ENCODE measurements around the gene DNMT1. TPM values are rescaled to one million over a fixed set of nuclear protein-coding genes. Genes with fewer than 3 reads are reported as not detected.

The DNMT1 gene
- polyA plus RNA-seq, 1 donor (not counting 4 experiments of a cell fraction or from before 2014, with no cell fraction given) = 52.0 TPM

DNA sequence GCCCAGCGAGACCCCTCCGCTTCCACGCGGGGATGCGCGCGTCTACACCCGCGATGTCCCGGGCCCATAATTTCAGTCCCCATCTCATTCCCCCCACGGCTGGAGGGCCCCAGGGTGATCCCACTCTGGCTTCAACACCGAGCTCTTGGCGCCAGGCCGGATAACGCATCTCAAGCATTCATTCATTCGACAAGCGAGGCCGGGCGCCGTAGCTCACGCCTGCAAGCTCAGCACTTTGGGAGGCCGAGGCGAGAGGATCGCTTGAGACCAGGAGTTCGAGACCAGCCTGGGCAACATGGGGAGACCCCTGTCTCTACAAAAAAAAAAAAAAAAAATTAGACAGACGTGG, 98.2 kb downstream of the DNMT1 start:
- no peak for FAIRE-seq

GRCh38 chr19:10095948-10096614, 98.7 kb downstream of the DNMT1 start:
- Histone ChIP-seq H4K20me1 (ENCODE audit: control insufficient read depth, extremely low read depth, insufficient read depth, low read length) (no peaks in the 10 kb centered on the region), H3K4me2 (ENCODE audit: control insufficient read depth, extremely low read depth, insufficient read depth, low read depth, low read length) (peak overlapping the region; percentile 82), H3K9ac (ENCODE audit: control insufficient read depth, extremely low read depth, insufficient read depth, low read length) (peak overlapping the region; percentile 44), H3K27me3 (ENCODE audit: control insufficient read depth, extremely low read depth, insufficient read depth, low read length) (no peaks in the 10 kb centered on the region), H3K4me1 (ENCODE audit: control insufficient read depth, extremely low read depth, insufficient read depth, low read length) (peaks cover 8% of the 10 kb centered on the region), H3K9me1 (ENCODE audit: control insufficient read depth, extremely low read depth, insufficient read depth, low read length) (no peaks in the 10 kb centered on the region), H3K4me3 (ENCODE audit: control insufficient read depth in 2 of 3, extremely low read depth in 1 of 3, insufficient read depth in 2 of 3, low read depth in 1 of 3, low read length in 3 of 3) (peak overlapping the region; percentile 36 to 57 (median 49)), H3K27ac (ENCODE audit: control insufficient read depth, insufficient read depth, low read length) (no peak overlapping the region), H3K79me2 (ENCODE audit: control insufficient read depth, insufficient read depth, low read length) (no peaks in the 10 kb centered on the region), H3K9me3 (ENCODE audit: control insufficient read depth, low read depth, low read length) (no peaks in the 10 kb centered on the region), H3K36me3 (ENCODE audit: control insufficient read depth in 2 of 2, extremely low read depth in 1 of 2, insufficient read depth in 2 of 2, low read length in 2 of 2) (peaks cover 0 to 13% of the 10 kb centered on the region in 2 experiments), H2AFZ (ENCODE audit: control insufficient read depth, low read length) (peak overlapping the region; percentile 82)
- no peak for FAIRE-seq
- dilution Hi-C loops (cut with MboI; ENCODE audit: extremely low pct_ligation_motif_present, low sequenced_read_pairs) = loop anchor here (25.0 kb wide), 1 partner anchor 159 kb away; the partner anchor contains the start of gene OLFM2
- TF ChIP-seq, protein P1, sequence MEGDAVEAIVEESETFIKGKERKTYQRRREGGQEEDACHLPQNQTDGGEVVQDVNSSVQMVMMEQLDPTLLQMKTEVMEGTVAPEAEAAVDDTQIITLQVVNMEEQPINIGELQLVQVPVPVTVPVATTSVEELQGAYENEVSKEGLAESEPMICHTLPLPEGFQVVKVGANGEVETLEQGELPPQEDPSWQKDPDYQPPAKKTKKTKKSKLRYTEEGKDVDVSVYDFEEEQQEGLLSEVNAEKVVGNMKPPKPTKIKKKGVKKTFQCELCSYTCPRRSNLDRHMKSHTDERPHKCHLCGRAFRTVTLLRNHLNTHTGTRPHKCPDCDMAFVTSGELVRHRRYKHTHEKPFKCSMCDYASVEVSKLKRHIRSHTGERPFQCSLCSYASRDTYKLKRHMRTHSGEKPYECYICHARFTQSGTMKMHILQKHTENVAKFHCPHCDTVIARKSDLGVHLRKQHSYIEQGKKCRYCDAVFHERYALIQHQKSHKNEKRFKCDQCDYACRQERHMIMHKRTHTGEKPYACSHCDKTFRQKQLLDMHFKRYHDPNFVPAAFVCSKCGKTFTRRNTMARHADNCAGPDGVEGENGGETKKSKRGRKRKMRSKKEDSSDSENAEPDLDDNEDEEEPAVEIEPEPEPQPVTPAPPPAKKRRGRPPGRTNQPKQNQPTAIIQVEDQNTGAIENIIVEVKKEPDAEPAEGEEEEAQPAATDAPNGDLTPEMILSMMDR (optimal IDR thresholded peaks at IDR 0.05 in 1 of 3, IDR thresholded peaks at IDR 0.05 in 1 of 3, conservative IDR thresholded peaks at IDR 0.05 in 1 of 3; ENCODE audit: extremely low read depth in 1 of 3, insufficient read depth in 2 of 3, low read length in 3 of 3) = no peak
- TF ChIP-seq EZH2 (IDR thresholded peaks at IDR 0.05; ENCODE audit: low read length) = no peak
- peak; percentile 73 for DNase-seq (ENCODE audit: low read depth, low spot score)

More for the DNA sequence above, 98.2 kb downstream of the DNMT1 start:
- Histone ChIP-seq H3K4me2 (ENCODE audit: control insufficient read depth, extremely low read depth, insufficient read depth, low read depth, low read length) (peak overlapping the region; percentile 82), H3K27ac (ENCODE audit: control insufficient read depth, insufficient read depth, low read length) (no peak overlapping the region), H3K9me1 (ENCODE audit: control insufficient read depth, extremely low read depth, insufficient read depth, low read length) (no peaks in the 10 kb centered on the region), H3K4me3 (ENCODE audit: control insufficient read depth in 2 of 3, extremely low read depth in 1 of 3, insufficient read depth in 2 of 3, low read depth in 1 of 3, low read length in 3 of 3) (peak overlapping the region; percentile 36 to 57 (median 49)), H4K20me1 (ENCODE audit: control insufficient read depth, extremely low read depth, insufficient read depth, low read length) (no peaks in the 10 kb centered on the region), H3K79me2 (ENCODE audit: control insufficient read depth, insufficient read depth, low read length) (no peaks in the 10 kb centered on the region), H2AFZ (ENCODE audit: control insufficient read depth, low read length) (peak overlapping the region; percentile 82), H3K4me1 (ENCODE audit: control insufficient read depth, extremely low read depth, insufficient read depth, low read length) (peaks cover 8% of the 10 kb centered on the region), H3K9me3 (ENCODE audit: control insufficient read depth, low read depth, low read length) (no peaks in the 10 kb centered on the region), H3K27me3 (ENCODE audit: control insufficient read depth, extremely low read depth, insufficient read depth, low read length) (no peaks in the 10 kb centered on the region), H3K36me3 (ENCODE audit: control insufficient read depth in 2 of 2, extremely low read depth in 1 of 2, insufficient read depth in 2 of 2, low read length in 2 of 2) (peaks cover 0 to 10% of the 10 kb centered on the region in 2 experiments), H3K9ac (ENCODE audit: control insufficient read depth, extremely low read depth, insufficient read depth, low read length) (peak overlapping the region; percentile 44)
- no peak for DNase-seq (ENCODE audit: low read depth, low spot score)
- dilution Hi-C loops (cut with MboI; ENCODE audit: extremely low pct_ligation_motif_present, low sequenced_read_pairs) = loop anchor here (25.0 kb wide), 1 partner anchor 159 kb away; the partner anchor contains the start of gene OLFM2
- TF ChIP-seq EZH2 (IDR thresholded peaks at IDR 0.05; ENCODE audit: low read length) = no peak
- TF ChIP-seq, protein P1 (optimal IDR thresholded peaks at IDR 0.05 in 1 of 3, IDR thresholded peaks at IDR 0.05 in 1 of 3, conservative IDR thresholded peaks at IDR 0.05 in 1 of 3; ENCODE audit: extremely low read depth in 1 of 3, insufficient read depth in 2 of 3, low read length in 3 of 3) = no peak
